ENCODE results near the gene CRACR2B. TPM values are rescaled to one million over a fixed set of nuclear protein-coding genes. Genes with fewer than 3 reads are reported as not detected.

CRACR2B gene
- total RNA-seq, 1 donor from 2014 or later = 5.7 TPM

- peaks cover 4 to 8% (median 6%) of the 10 kb centered on the region in 3 donors for H3K4me1 ChIP-seq (ENCODE audit: control insufficient read depth in 3 of 3, insufficient read depth in 3 of 3, low read length in 3 of 3)
- H3K36me3 ChIP-seq (ENCODE audit: control insufficient read depth in 3 of 3, insufficient read depth in 3 of 3, low read length in 3 of 3) = peaks cover 8 to 18% (median 17%) of the 10 kb centered on the region in 3 donors
- no peak overlapping the region for H3K4me3 ChIP-seq (ENCODE audit: low read length in 3 of 3)
- H3K27me3 ChIP-seq (ENCODE audit: control insufficient read depth in 3 of 3, insufficient read depth in 3 of 3, low read length in 3 of 3) = no peaks in the 10 kb centered on the region
- no peak overlapping the region for H3K27ac ChIP-seq (ENCODE audit: low read depth, low read length)
- no peak overlapping the region for H3K9ac ChIP-seq (ENCODE audit: low read depth in 1 of 3, low read length in 3 of 3)
- no peaks in the 10 kb centered on the region for H3K9me3 ChIP-seq (ENCODE audit: control insufficient read depth in 3 of 3, low read length in 3 of 3)
These were observed 38.0 kb downstream of the CRACR2B start for GRCh38 chr11:865462-866430.

GRCh38 chr11:866481-866880, 38.8 kb downstream of the CRACR2B start:
- no peak overlapping the region for H3K9ac ChIP-seq (ENCODE audit: low read depth in 1 of 3, low read length in 3 of 3)
- H3K27me3 ChIP-seq (ENCODE audit: control insufficient read depth in 3 of 3, insufficient read depth in 3 of 3, low read length in 3 of 3) = no peaks in the 10 kb centered on the region
- H3K4me3 ChIP-seq (ENCODE audit: low read length in 3 of 3) = no peak overlapping the region
- peaks cover 4 to 8% (median 6%) of the 10 kb centered on the region in 3 donors for H3K4me1 ChIP-seq (ENCODE audit: control insufficient read depth in 3 of 3, insufficient read depth in 3 of 3, low read length in 3 of 3)
- H3K9me3 ChIP-seq (ENCODE audit: control insufficient read depth in 3 of 3, low read length in 3 of 3) = no peaks in the 10 kb centered on the region
- no peak overlapping the region for H3K27ac ChIP-seq (ENCODE audit: low read depth, low read length)
- peaks cover 8 to 18% (median 17%) of the 10 kb centered on the region in 3 donors for H3K36me3 ChIP-seq (ENCODE audit: control insufficient read depth in 3 of 3, insufficient read depth in 3 of 3, low read length in 3 of 3)

DNA sequence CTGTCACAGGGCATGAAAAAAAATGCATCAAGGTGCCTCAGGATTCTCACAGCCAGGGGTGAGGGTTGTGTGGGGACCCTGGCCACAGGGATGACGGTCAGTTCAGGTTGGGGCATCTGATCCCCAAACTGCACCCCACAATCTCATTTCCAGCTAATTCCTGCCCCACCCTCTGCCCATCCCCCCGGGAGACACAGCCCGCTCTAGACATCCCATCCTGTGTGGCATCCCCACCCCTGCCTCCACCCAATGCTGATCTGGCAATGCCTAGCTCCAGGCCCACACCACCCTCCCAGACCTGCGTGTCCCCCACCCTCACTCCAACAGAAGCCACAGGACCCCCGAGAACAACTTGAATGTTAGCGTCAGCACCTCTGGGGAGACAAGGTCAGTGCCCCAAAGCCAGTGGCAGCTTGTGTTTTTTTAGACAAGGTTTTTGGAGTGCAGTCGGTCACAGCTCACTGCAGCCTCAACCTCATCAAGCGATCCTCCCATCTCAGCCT, 40.2 kb downstream of the CRACR2B start:
- H3K36me3 ChIP-seq (ENCODE audit: control insufficient read depth in 3 of 3, insufficient read depth in 3 of 3, low read length in 3 of 3) = peaks cover 8 to 18% (median 17%) of the 10 kb centered on the region in 3 donors
- H3K4me1 ChIP-seq (ENCODE audit: control insufficient read depth in 3 of 3, insufficient read depth in 3 of 3, low read length in 3 of 3) = no peaks in the 10 kb centered on the region
- H3K9me3 ChIP-seq (ENCODE audit: control insufficient read depth in 3 of 3, low read length in 3 of 3) = no peaks in the 10 kb centered on the region
- H3K27me3 ChIP-seq (ENCODE audit: control insufficient read depth in 3 of 3, insufficient read depth in 3 of 3, low read length in 3 of 3) = no peaks in the 10 kb centered on the region
- H3K9ac ChIP-seq (ENCODE audit: low read depth in 1 of 3, low read length in 3 of 3) = no peak overlapping the region
- H3K4me3 ChIP-seq (ENCODE audit: low read length in 3 of 3) = no peak overlapping the region
- no peak overlapping the region for H3K27ac ChIP-seq (ENCODE audit: low read depth, low read length)

GRCh38 chr11:868394-868793, 40.7 kb downstream of the CRACR2B start:
- no peaks in the 10 kb centered on the region for H3K4me1 ChIP-seq (ENCODE audit: control insufficient read depth in 3 of 3, insufficient read depth in 3 of 3, low read length in 3 of 3)
- no peaks in the 10 kb centered on the region for H3K9me3 ChIP-seq (ENCODE audit: control insufficient read depth in 3 of 3, low read length in 3 of 3)
- no peak overlapping the region for H3K27ac ChIP-seq (ENCODE audit: low read depth, low read length)
- H3K4me3 ChIP-seq (ENCODE audit: low read length in 3 of 3) = no peak overlapping the region
- H3K9ac ChIP-seq (ENCODE audit: low read depth in 1 of 3, low read length in 3 of 3) = no peak overlapping the region
- no peaks in the 10 kb centered on the region for H3K27me3 ChIP-seq (ENCODE audit: control insufficient read depth in 3 of 3, insufficient read depth in 3 of 3, low read length in 3 of 3)
- H3K36me3 ChIP-seq (ENCODE audit: control insufficient read depth in 3 of 3, insufficient read depth in 3 of 3, low read length in 3 of 3) = peaks cover 8 to 18% (median 17%) of the 10 kb centered on the region in 3 donors

DNA sequence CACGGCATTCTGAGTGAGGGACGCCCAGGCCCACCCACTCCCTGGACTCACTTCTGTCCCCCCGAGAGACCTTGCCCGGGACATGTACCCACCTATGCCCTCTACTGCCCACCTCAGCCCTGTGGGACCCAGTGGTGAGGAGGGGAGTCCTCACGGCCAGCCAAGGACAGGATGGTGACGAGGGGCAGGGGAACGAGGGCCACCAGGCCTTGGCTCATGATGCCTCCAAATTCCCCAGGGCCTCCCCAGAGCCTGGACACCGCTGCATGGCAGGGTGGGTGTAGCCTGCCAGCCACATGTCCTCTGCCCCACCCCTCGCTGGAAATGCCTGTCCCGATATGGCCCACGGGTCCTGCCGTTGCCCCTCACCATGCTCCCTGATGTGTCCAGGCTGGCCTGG, 41.1 kb downstream of the CRACR2B start:
- Histone ChIP-seq H3K9me3 (ENCODE audit: control insufficient read depth in 3 of 3, low read length in 3 of 3) (no peaks in the 10 kb centered on the region), H3K9ac (ENCODE audit: low read depth in 1 of 3, low read length in 3 of 3) (no peak overlapping the region), H3K36me3 (ENCODE audit: control insufficient read depth in 3 of 3, insufficient read depth in 3 of 3, low read length in 3 of 3) (peaks cover 8 to 18% (median 16%) of the 10 kb centered on the region in 3 donors), H3K4me3 (ENCODE audit: low read length in 3 of 3) (no peak overlapping the region), H3K27ac (ENCODE audit: low read depth, low read length) (no peak overlapping the region), H3K27me3 (ENCODE audit: control insufficient read depth in 3 of 3, insufficient read depth in 3 of 3, low read length in 3 of 3) (no peaks in the 10 kb centered on the region), H3K4me1 (ENCODE audit: control insufficient read depth in 3 of 3, insufficient read depth in 3 of 3, low read length in 3 of 3) (no peaks in the 10 kb centered on the region)

DNA sequence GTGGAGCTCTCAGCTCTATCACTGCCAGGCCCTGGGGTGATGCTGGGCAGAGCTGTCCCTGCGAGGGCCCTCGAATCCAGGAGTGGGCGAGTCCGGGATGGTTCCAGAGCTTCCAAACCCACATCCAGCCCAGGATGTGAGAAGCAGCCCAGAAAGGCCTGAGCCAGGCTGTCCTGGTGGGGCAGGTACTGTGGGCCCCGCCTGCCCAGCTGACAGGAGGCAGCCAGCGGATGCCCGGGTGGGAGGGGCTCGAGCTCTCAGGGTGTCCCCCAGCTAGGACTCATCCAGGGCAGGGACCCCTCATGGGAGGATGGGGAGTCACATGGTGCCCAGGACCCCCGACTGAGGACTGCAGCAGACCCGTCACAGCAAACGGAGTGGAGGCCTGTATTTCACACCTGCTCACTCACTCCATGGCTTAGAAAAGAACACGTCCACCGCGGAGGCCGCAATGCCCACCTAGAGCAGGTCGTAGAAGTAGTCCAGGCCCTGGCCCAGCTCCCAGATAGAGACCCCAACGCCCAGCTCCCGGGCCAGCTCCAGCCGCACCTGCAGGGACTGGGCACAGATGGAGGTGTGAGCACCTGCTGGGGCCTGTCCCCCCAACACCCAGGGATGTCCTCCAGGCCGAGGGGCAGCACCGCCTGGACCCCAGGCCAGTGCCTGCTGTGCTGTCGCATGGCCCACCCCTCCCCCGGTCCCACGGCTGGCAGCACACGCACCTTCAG, 41.8 kb downstream of the CRACR2B start:
- no peaks in the 10 kb centered on the region for H3K27me3 ChIP-seq (ENCODE audit: control insufficient read depth in 3 of 3, insufficient read depth in 3 of 3, low read length in 3 of 3)
- H3K9me3 ChIP-seq (ENCODE audit: control insufficient read depth in 3 of 3, low read length in 3 of 3) = no peaks in the 10 kb centered on the region
- peaks cover 8 to 18% (median 14%) of the 10 kb centered on the region in 3 donors for H3K36me3 ChIP-seq (ENCODE audit: control insufficient read depth in 3 of 3, insufficient read depth in 3 of 3, low read length in 3 of 3)
- H3K27ac ChIP-seq (ENCODE audit: low read depth, low read length) = no peak overlapping the region
- H3K4me3 ChIP-seq (ENCODE audit: low read length in 3 of 3) = no peak overlapping the region
- no peaks in the 10 kb centered on the region for H3K4me1 ChIP-seq (ENCODE audit: control insufficient read depth in 3 of 3, insufficient read depth in 3 of 3, low read length in 3 of 3)
- H3K9ac ChIP-seq (ENCODE audit: low read depth in 1 of 3, low read length in 3 of 3) = no peak overlapping the region

GRCh38 chr11:870127-870413, 42.4 kb downstream of the CRACR2B start:
- H3K36me3 ChIP-seq (ENCODE audit: control insufficient read depth in 3 of 3, insufficient read depth in 3 of 3, low read length in 3 of 3) = peaks cover 8 to 17% (median 14%) of the 10 kb centered on the region in 3 donors

DNA sequence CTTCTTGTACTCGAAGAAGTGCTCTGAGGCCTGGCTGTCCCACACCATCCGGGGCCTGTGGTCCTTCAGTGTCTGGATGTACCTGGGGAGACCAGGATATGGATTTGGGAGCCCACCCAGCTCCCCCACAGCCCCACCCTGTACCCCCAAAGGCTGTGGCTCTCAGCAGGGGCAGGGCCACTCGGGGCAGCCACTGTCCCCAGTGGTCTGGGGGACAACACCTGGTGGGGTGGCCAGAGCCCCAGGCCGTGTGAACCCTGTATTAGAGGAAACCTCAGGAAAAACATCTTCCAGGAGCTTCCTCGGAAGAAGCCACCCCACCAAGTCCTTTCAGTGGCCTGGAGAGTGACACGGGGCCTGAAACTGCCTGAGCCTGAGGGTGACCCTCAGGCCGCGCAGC, 42.7 kb downstream of the CRACR2B start:
- Histone ChIP-seq H3K27ac (ENCODE audit: low read depth, low read length) (no peak overlapping the region), H3K4me3 (ENCODE audit: low read length in 3 of 3) (no peak overlapping the region), H3K36me3 (ENCODE audit: control insufficient read depth in 3 of 3, insufficient read depth in 3 of 3, low read length in 3 of 3) (peaks cover 8 to 15% (median 12%) of the 10 kb centered on the region in 3 donors)

More at GRCh38 chr11:870127-870413, 42.4 kb downstream of the CRACR2B start:
- Histone ChIP-seq H3K9me3 (ENCODE audit: control insufficient read depth in 3 of 3, low read length in 3 of 3) (no peaks in the 10 kb centered on the region), H3K27me3 (ENCODE audit: control insufficient read depth in 3 of 3, insufficient read depth in 3 of 3, low read length in 3 of 3) (no peaks in the 10 kb centered on the region), H3K9ac (ENCODE audit: low read depth in 1 of 3, low read length in 3 of 3) (no peak overlapping the region), H3K4me3 (ENCODE audit: low read length in 3 of 3) (no peak overlapping the region), H3K27ac (ENCODE audit: low read depth, low read length) (no peak overlapping the region), H3K4me1 (ENCODE audit: control insufficient read depth in 3 of 3, insufficient read depth in 3 of 3, low read length in 3 of 3) (no peaks in the 10 kb centered on the region)

DNA sequence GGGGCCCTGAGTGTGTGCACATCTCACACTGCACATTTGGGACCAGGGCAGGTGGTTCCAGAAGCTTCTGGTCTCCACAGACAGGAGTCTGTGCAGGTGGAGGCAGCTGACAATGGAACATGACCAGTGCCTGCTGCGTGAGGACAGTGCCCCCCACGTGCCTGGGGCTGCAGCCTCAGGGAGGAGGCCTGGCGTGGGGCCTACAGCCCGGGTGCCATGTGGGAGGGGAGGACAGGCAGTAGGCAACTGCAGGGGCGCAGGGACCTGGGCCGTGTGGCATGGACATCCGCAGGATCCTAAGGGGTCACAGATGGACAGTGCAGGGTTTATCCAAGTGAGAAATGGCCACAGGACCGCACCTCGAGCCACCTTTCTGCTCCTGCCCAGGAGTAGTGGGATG, 43.8 kb downstream of the CRACR2B start:
- no peaks in the 10 kb centered on the region for H3K27me3 ChIP-seq (ENCODE audit: control insufficient read depth in 3 of 3, insufficient read depth in 3 of 3, low read length in 3 of 3)
- no peak overlapping the region for H3K9ac ChIP-seq (ENCODE audit: low read depth in 1 of 3, low read length in 3 of 3)
- no peak overlapping the region for H3K4me3 ChIP-seq (ENCODE audit: low read length in 3 of 3)
- no peak overlapping the region for H3K27ac ChIP-seq (ENCODE audit: low read depth, low read length)
- H3K36me3 ChIP-seq (ENCODE audit: control insufficient read depth in 3 of 3, insufficient read depth in 3 of 3, low read length in 3 of 3) = peaks cover 5 to 10% (median 7%) of the 10 kb centered on the region in 3 donors
- peaks cover 5 to 10% (median 7%) of the 10 kb centered on the region in 3 donors for H3K4me1 ChIP-seq (ENCODE audit: control insufficient read depth in 3 of 3, insufficient read depth in 3 of 3, low read length in 3 of 3)
- no peaks in the 10 kb centered on the region for H3K9me3 ChIP-seq (ENCODE audit: control insufficient read depth in 3 of 3, low read length in 3 of 3)

More for the DNA sequence above, 42.7 kb downstream of the CRACR2B start:
- no peaks in the 10 kb centered on the region for H3K4me1 ChIP-seq (ENCODE audit: control insufficient read depth in 3 of 3, insufficient read depth in 3 of 3, low read length in 3 of 3)
- no peaks in the 10 kb centered on the region for H3K9me3 ChIP-seq (ENCODE audit: control insufficient read depth in 3 of 3, low read length in 3 of 3)
- no peak overlapping the region for H3K9ac ChIP-seq (ENCODE audit: low read depth in 1 of 3, low read length in 3 of 3)
- H3K27me3 ChIP-seq (ENCODE audit: control insufficient read depth in 3 of 3, insufficient read depth in 3 of 3, low read length in 3 of 3) = no peaks in the 10 kb centered on the region

GRCh38 chr11:872799-873198, 45.1 kb downstream of the CRACR2B start:
- Histone ChIP-seq H3K27me3 (ENCODE audit: control insufficient read depth in 3 of 3, insufficient read depth in 3 of 3, low read length in 3 of 3) (no peaks in the 10 kb centered on the region), H3K4me3 (ENCODE audit: low read length in 3 of 3) (no peak overlapping the region), H3K9ac (ENCODE audit: low read depth in 1 of 3, low read length in 3 of 3) (no peak overlapping the region), H3K9me3 (ENCODE audit: control insufficient read depth in 3 of 3, low read length in 3 of 3) (no peaks in the 10 kb centered on the region), H3K4me1 (ENCODE audit: control insufficient read depth in 3 of 3, insufficient read depth in 3 of 3, low read length in 3 of 3) (peaks cover 13 to 20% (median 14%) of the 10 kb centered on the region in 3 donors), H3K27ac (ENCODE audit: low read depth, low read length) (no peak overlapping the region), H3K36me3 (ENCODE audit: control insufficient read depth in 3 of 3, insufficient read depth in 3 of 3, low read length in 3 of 3) (peaks cover 3 to 9% (median 5%) of the 10 kb centered on the region in 3 donors)
